K562 (cell line): ENCODE measurements around the gene DHPS. TPM values are rescaled to one million over a fixed set of nuclear protein-coding genes. Genes with fewer than 3 reads are reported as not detected.

Source experiments
- ATAC-seq: fragments of 200-7000 bp; cut with Tn5 transposase; 3 replicates; pipeline ENCODE4 v1.9.1; 2020; ENCODE audit warnings: moderate library complexity
- BruUV-seq: library from RNA; stranded (reverse); fragments of 400-500 nt; replicated peaks from 2 replicates; lab custom pipeline; 2021; lab: Mats Ljungman, UMichigan
- CTCF ChIA-PET: fragments of 300-600 bp; formaldehyde crosslinking; extraction: SDS; loops from one replicate; lab custom pipeline; 2021; ENCODE audit warnings: low intra/inter-chr PET ratio; lab: Yijun Ruan, JAX
- POLR2A ChIA-PET: fragments of 300-600, 350-650 bp; sonication (Branson Sonifier 250); formaldehyde crosslinking; extraction: SDS; loops from one replicate; lab custom pipeline; 2021; ENCODE audit warnings: antibody characterized with exemption, inconsistent platforms; lab: Yijun Ruan, JAX
- DNase-seq, 4 experiments: peaks; one replicate each; pipeline versions ENCODE4 v3.0.0 to v3.0.0-alpha.2; 2011 to 2018; ENCODE audit warnings: low spot score in 3 of 4, mixed read lengths in 3 of 4; ENCODE audit errors: extremely low read depth in 1 of 4
- FAIRE-seq: peaks from 2 replicates; lab custom pipeline; 2011; peaks lifted over from hg19 to GRCh38; lab: Jason Lieb, UNC
- H2AFZ ChIP-seq: 2 replicates; pipeline ENCODE4 v1.6.0; 2011; ENCODE audit warnings: low read depth, low read length, control low read depth, inconsistent platforms
- H3K27ac ChIP-seq: fragments of 200-600 bp; 3 replicates; pipeline ENCODE4 v1.8.0; 2011; ENCODE audit warnings: low read depth, mild to moderate bottlenecking, control low read depth, inconsistent platforms, low read length, moderate library complexity, mixed read lengths; ENCODE audit errors: extremely low read depth
- H3K27me3 ChIP-seq, 2 experiments: fragments of 300-600 bp in 1 of 2; 2 replicates in 1 of 2; 3 replicates in 1 of 2; pipeline versions ENCODE4 v1.6.0 to v1.8.0; 2011; ENCODE audit warnings: inconsistent platforms in 2 of 2, low read length in 2 of 2, mild to moderate bottlenecking in 1 of 2, mixed read lengths in 1 of 2, moderate library complexity in 1 of 2; ENCODE audit not compliant: control insufficient read depth in 2 of 2, insufficient read depth in 2 of 2
- H3K36me3 ChIP-seq: fragments of 300-600 bp; 3 replicates; pipeline ENCODE4 v1.8.0; 2011; ENCODE audit warnings: mild to moderate bottlenecking, low read length, inconsistent platforms; ENCODE audit not compliant: control insufficient read depth, insufficient read depth
- H3K4me1 ChIP-seq, 2 experiments: fragments of 200-600 bp in 1 of 2; replicated peaks in 1 of 2; 2 replicates in 1 of 2; 3 replicates in 1 of 2; pipeline versions ENCODE4 v1.5.1 to v1.8.0; 2011; ENCODE audit warnings: inconsistent platforms in 2 of 2, low read length in 2 of 2, mild to moderate bottlenecking in 1 of 2, mixed read lengths in 1 of 2, moderate library complexity in 1 of 2; ENCODE audit not compliant: control insufficient read depth in 2 of 2, insufficient read depth in 2 of 2
- H3K4me2 ChIP-seq: 2 replicates; pipeline ENCODE4 v1.6.1; 2011; ENCODE audit warnings: low read length, control low read depth, inconsistent platforms, mixed read lengths; ENCODE audit not compliant: insufficient read depth
- H3K4me3 ChIP-seq: fragments of 200-600 bp; sonication (generic), shearing (Covaris generic); 2 replicates; pipeline ENCODE4 v1.5.1; 2016; ENCODE audit warnings: control low read depth, inconsistent platforms
- H3K79me2 ChIP-seq: fragments of 200-600 bp; 3 replicates; pipeline ENCODE4 v1.8.0; 2011; ENCODE audit warnings: low read length, inconsistent platforms; ENCODE audit not compliant: control insufficient read depth, insufficient read depth
- H3K9ac ChIP-seq, 2 experiments: 2 replicates each; pipeline versions ENCODE4 v1.6.0 to v1.6.1; 2011; ENCODE audit warnings: low read depth in 2 of 2, low read length in 2 of 2, control low read depth in 1 of 2, inconsistent platforms in 1 of 2, mild to moderate bottlenecking in 1 of 2, mixed read lengths in 1 of 2; ENCODE audit not compliant: insufficient read depth in 1 of 2
- H3K9me1 ChIP-seq: one replicate; pipeline ENCODE4 v1.6.0; 2011; ENCODE audit warnings: inconsistent platforms, mild to moderate bottlenecking, low read length, moderate library complexity; ENCODE audit not compliant: control insufficient read depth, insufficient read depth
- H3K9me3 ChIP-seq: replicated peaks from 2 replicates; pipeline ENCODE4 v1.5.1; 2011; ENCODE audit warnings: low read depth, low read length, inconsistent platforms; ENCODE audit not compliant: control insufficient read depth, insufficient read depth
- H4K20me1 ChIP-seq: replicated peaks from 2 replicates; pipeline ENCODE4 v1.6.1; 2011; ENCODE audit warnings: low read length, inconsistent platforms, mixed read lengths; ENCODE audit not compliant: control insufficient read depth, insufficient read depth
- MED1 ChIP-seq: sonication (generic); formaldehyde crosslinking; IDR thresholded peaks from 2 replicates; pipeline ENCODE4 v1.8.1; 2023; ENCODE audit warnings: missing genetic modification reagents, borderline replicate concordance
- POLR2A ChIP-seq: fragments of 450-650 bp; conservative IDR thresholded peaks from 2 replicates; pipeline ENCODE4 v1.6.1; 2016
- POLR2G ChIP-seq: fragments of 200-400 bp; formaldehyde crosslinking; IDR thresholded peaks from 2 replicates; pipeline ENCODE4 v1.6.1; 2017; ENCODE audit warnings: low read depth, mild to moderate bottlenecking, antibody characterized with exemption, low read length, moderate library complexity
- SIN3B ChIP-seq: fragments of 450-650 bp; IDR thresholded peaks from 2 replicates; pipeline ENCODE4 v1.6.1; 2017; ENCODE audit warnings: low read depth, mild to moderate bottlenecking, moderate library complexity
- ZC3H4 ChIP-seq: sonication (generic); formaldehyde crosslinking; IDR thresholded peaks from 2 replicates; pipeline ENCODE4 v1.9.0; 2021; ENCODE audit warnings: missing genetic modification reagents, borderline replicate concordance
- WGBS: fragments of 100-300 bp; shearing (Covaris generic); methylation state at CpG from one replicate; pipeline ENCODE4 v1.1.6; 2016; ENCODE audit warnings: low coverage, mixed read lengths; ENCODE audit not compliant: insufficient coverage; ENCODE audit errors: missing lambda C conversion rate; 5-methylcytosine and 5-hydroxymethylcytosine counted together
- in situ Hi-C: fragments of 300-500 bp; cut with MboI; formaldehyde crosslinking; loops from 4 replicates; pipeline ENCODE4 v1.15.0; 2018; ENCODE audit warnings: inconsistent platforms, mixed read lengths
- intact Hi-C: fragments of 100-400 bp; cut with micrococcal nuclease; formaldehyde crosslinking; loops from 2 replicates; pipeline ENCODE4 v1.14.2; 2022
- polyA plus RNA-seq, 8 experiments: library from polyadenylated mRNA; depleted of rRNA in 4 of 8; stranded (reverse) in 5 of 8; unstranded in 3 of 8; fragments of >200 nt; fragmentation: Nextera tagmentation in 2 of 8; fragmentation: Illumina TruSeq in 1 of 8; extraction: Ambion mirVana in 2 of 8; extraction: Trizol in 1 of 8; gene quantifications; 2 replicates each; pipeline versions ENCODE4 v1.2.1 to v1.2.3, GENCODE V29; 2011 to 2014; ENCODE audit warnings: inconsistent platforms in 1 of 8, missing spikeins in 1 of 8
- total RNA-seq, 7 experiments: library from RNA; depleted of rRNA in 6 of 7; stranded (reverse); fragments of >200 nt in 6 of 7; fragmentation: Illumina TruSeq in 2 of 7; extraction: Trizol in 2 of 7; gene quantifications; 2 replicates each; pipeline versions ENCODE4 v1.2.1 to v1.2.3, GENCODE V29; 2011 to 2021; ENCODE audit warnings: low replicate concordance in 1 of 7
- TF ChIP-seq, protein P1 (sequence below): fragments of 250-450 bp; sonication (Bioruptor Pico); IDR thresholded peaks from 2 replicates; pipeline ENCODE4 v1.5.1; 2021; ENCODE audit warnings: mild to moderate bottlenecking

Gene DHPS
- total and polyA plus RNA-seq, 9 of the 15 experiments (the other 6 are each of a cell fraction or from before 2014, with no cell fraction given) = 47.1 to 110 (median 79.9) TPM

DNA sequence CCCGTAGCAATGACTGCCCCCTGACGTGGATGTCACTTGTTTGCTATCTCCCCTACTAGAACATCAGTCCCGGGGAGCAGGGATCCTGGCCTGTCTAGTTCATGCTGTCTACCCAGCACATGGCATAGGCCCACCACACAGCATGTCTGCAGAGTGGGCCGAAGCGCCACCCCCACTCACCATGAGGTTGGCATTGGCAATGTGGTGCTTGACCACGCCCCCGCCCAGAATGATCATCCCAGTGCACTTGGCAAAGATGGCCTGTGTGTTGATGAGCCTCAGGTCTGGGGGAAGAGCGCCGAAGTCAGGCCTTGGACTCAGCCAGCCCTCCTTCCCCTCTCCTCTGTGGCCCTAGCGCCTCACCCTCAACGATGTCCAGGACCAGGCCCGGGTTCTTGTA is 4.8 kb downstream of the DHPS start:
- intact Hi-C loops (no loop called here), in situ Hi-C loops (loop anchor here (10.0 kb wide), 1 partner anchor 472 kb away; no protein-coding TSS in a partner anchor)
- H3K27ac ChIP-seq = no peak overlapping the region
- no peaks in the 10 kb centered on the region for H3K27me3 ChIP-seq
- no peak overlapping the region for H3K4me3 ChIP-seq
- H3K36me3 ChIP-seq = peaks cover 75% of the 10 kb centered on the region
- H2AFZ ChIP-seq = no peak overlapping the region
- FAIRE-seq = no peak
- peaks cover 0 to 25% of the 10 kb centered on the region in 2 experiments; a peak in 3 of 5 replicates for H3K4me1 ChIP-seq
- BruUV-seq = no TSS peak
- CTCF ChIA-PET = no interaction called here
- TF ChIP-seq, protein P1, sequence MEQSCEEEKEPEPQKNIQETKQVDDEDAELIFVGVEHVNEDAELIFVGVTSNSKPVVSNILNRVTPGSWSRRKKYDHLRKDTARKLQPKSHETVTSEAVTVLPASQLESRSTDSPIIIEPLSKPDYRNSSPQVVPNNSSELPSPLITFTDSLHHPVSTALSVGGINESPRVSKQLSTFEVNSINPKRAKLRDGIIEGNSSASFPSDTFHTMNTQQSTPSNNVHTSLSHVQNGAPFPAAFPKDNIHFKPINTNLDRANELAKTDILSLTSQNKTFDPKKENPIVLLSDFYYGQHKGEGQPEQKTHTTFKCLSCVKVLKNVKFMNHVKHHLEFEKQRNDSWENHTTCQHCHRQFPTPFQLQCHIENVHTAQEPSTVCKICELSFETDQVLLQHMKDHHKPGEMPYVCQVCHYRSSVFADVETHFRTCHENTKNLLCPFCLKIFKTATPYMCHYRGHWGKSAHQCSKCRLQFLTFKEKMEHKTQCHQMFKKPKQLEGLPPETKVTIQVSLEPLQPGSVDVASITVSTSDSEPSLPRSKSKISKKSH (CRISPR knock-in tag) = no peak
- TF ChIP-seq POLR2A (peak; percentile 40; the same call in 1 of the 2 replicates), ZC3H4 (0 out of 2 replicates have a peak, but pooled peaks have one; percentile 42), POLR2G (peak; percentile 55), MED1 (CRISPR knock-in tag) (0 out of 2 replicates have a peak, but pooled peaks have one; percentile 36), SIN3B (no peak)
- peak overlapping the region in 1 of 2 experiments; percentile 53; a peak in 1 of 4 replicates for H3K9ac ChIP-seq
- no peak for ATAC-seq
- H3K9me3 ChIP-seq = no peaks in the 10 kb centered on the region
- peaks cover 13% of the 10 kb centered on the region for H3K79me2 ChIP-seq
- POLR2A ChIA-PET = interaction anchor here (0.5 to 1.6 kb wide), 3 partner anchors 9 to 123 kb away, joined by 4 to 5 read pairs (median 4); no protein-coding TSS in a partner anchor
- no peaks in the 10 kb centered on the region; the same call in none of the 2 replicates for H4K20me1 ChIP-seq
- DNase-seq = no peak
- no peak overlapping the region for H3K4me2 ChIP-seq
- no peaks in the 10 kb centered on the region for H3K9me1 ChIP-seq
- 97% methylated on average over 7 of the region's 12 CpGs for WGBS
